HS-5 (cell line): ENCODE data around the gene DDX10.

Experiments
- DNase-seq: peaks from one replicate; pipeline ENCODE4 v3.0.0-alpha.2; 2012; ENCODE audit warnings: low read depth

The DDX10 gene

DNA sequence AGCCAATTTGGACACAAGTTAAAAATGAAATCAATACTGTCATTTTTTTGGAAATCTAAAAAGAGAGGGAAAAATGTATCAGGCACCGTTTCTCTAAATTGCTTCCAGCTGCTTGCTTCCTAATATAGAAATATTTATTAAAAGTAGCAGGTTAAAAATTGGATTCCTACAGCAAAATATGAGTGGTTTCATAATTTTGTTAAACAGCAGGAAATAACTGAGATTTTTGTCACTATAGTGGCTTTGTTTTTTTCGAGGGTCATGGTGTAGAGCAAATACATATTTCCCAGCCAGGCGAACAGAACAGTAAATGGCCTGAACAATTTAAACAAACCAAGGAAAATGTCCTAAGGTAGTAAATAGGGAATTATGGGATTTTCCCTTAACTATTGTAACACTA lies 159.7 kb downstream of the DDX10 start:
- DNase-seq, result no peak

GRCh38 chr11:108825381-108825780 lies 160.5 kb downstream of the DDX10 start:
- peak; percentile 2 for DNase-seq

GRCh38 chr11:108826136-108826535 lies 161.3 kb downstream of the DDX10 start:
- no peak for DNase-seq

DNA sequence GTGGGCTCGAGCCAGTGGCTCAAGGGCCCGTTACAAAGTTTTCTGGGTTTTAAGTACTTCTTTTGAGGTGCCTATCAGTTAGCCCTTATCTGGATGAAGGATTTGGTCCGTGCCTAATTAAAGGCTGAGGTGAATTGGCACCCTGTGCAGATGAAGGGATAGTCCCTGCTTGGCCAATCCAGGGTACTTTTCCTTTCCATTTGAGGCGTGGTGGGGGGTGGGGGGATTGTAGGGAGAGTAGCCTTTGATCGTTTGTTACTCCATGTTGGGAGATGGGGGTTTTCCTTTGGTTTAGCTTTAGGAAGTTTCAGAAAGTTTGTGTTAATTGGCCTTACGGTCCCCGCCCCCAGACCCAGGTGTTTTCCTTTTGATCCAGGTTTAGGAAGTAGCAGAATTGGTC lies 170.8 kb downstream of the DDX10 start:
- DNase-seq, result no peak

GRCh38 chr11:108836541-108836940 lies 171.7 kb downstream of the DDX10 start:
- no peak for DNase-seq

GRCh38 chr11:108838102-108838791 lies 173.4 kb downstream of the DDX10 start:
- DNase-seq, result no peak

DNA sequence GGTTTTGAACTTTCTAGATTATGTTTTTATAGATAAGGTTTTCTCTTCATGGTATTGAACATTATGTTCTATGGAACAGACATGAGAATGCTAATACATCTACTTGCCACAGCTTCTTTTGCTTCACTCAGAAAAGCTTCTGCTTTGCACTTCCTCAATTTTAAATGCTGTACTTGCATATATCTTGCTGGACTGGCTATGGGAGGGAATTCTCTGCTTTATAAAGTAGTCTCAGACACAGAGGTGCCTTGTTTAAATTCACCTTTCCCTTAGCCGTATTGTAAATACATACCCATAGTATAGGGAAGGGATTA lies 173.9 kb downstream of the DDX10 start:
- DNase-seq, result no peak

GRCh38 chr11:108846009-108846408 lies 181.1 kb downstream of the DDX10 start:
- no peak for DNase-seq

- no peak for DNase-seq
These were observed 182.6 kb downstream of the DDX10 start for GRCh38 chr11:108847298-108847990.

- no peak for DNase-seq
These were observed 186.9 kb downstream of the DDX10 start for GRCh38 chr11:108851781-108852180.

- no peak for DNase-seq
These were observed 187.8 kb downstream of the DDX10 start for GRCh38 chr11:108852701-108853100.

DNA sequence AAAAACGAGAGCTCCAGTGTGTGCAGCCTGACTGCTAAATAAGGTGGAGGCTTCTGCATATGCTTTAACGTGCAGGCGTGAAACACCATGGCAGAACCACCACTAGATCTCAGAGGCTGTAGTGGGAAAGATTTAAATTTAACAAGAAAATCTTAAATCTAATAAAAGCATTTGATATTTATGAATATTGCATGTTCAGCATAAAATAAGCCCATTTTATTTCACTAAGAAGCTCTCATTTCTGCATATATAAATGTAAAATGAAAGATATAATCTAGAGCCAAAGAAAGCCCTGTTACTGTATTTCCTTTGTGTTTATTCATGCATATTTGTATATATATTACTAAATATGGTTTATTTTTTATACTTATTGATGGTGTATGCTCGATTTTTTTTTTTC lies 188.3 kb downstream of the DDX10 start:
- no peak for DNase-seq

GRCh38 chr11:108853864-108854263 lies 189.0 kb downstream of the DDX10 start:
- DNase-seq, result no peak

- no peak for DNase-seq
These were observed 189.5 kb downstream of the DDX10 start for GRCh38 chr11:108854346-108854745.

DNA sequence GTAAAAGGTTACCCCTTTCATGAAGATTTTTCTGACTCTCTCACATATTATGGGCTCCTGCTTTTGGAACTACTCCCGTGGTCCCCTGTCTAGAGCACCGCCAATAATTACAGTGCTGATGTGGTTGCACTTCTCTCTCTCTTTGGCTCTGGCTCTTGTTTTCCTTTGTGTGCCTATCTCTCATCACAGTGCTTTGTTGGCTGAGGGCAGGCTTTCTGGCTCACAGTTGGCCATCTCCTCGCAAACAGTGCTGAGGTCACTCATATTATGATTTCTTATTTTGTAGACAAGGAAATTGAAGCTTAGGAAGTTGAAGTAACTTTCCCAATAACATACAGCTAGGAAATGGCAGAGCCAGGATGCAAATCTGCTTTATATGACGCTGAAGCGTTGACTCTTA lies 192.5 kb downstream of the DDX10 start:
- no peak for DNase-seq

DNA sequence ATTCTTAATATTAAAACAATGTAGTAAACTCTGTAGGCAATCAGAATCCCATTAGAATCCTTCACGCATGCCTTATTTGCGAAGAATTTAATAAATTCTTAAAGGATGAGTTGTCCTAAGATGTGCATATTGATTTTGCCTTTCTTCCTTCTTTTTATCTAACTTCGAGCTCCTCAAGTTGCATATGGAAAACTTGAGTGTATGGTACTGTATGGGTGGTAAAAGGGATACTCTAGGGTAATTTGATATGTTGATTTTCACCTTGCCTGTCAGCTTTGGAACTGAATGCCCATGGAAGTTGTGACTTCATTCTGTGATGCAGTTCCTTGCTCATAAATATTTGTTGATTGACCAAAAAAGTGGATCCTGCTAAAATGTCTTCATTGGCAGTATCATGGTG lies 193.8 kb downstream of the DDX10 start:
- DNase-seq, result no peak

DNA sequence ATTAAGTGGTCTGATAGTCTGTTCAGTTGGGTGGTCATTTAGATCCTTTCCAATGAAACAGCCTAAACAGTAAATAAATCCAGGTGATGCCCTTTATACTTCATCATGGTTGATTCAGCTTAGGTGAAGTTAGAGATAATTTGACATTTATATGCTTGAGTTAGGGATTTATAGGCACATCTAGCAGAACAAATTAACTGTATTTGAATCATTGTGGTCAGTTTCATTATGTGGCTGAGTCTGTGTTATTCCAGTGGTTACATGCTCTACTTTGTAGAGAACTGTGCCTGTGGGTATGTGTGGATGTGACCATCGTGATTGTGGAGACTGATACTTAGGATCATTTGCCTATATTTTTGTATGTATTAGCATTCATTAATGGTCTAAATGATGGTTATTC lies 194.6 kb downstream of the DDX10 start:
- no peak for DNase-seq

DNA sequence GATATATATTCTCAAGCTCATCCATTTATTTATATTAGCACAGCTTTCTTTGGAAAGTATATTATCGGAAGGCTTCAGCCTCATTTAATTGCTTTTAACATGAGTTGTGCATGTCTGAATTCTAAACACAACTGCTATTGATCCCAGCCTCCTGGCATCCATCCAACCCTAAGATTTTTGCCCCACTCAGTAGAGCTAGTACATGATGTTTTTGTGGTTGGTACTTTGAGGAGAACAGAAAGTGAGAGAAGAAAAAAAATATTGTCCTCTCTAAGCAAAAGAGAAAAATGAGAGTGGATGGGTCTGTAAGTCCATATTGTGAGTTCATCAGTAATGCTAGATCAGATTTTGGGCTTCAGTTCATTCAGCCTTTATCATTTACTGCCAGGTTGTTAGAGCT lies 198.7 kb downstream of the DDX10 start:
- DNase-seq, result no peak

- no peak for DNase-seq
These were observed 200.5 kb downstream of the DDX10 start for GRCh38 chr11:108865406-108865805.

- no peak for DNase-seq
These were observed 201.9 kb downstream of the DDX10 start for GRCh38 chr11:108866781-108867180.

GRCh38 chr11:108870373-108871020 lies 205.6 kb downstream of the DDX10 start:
- peak; percentile 52 for DNase-seq

DNA sequence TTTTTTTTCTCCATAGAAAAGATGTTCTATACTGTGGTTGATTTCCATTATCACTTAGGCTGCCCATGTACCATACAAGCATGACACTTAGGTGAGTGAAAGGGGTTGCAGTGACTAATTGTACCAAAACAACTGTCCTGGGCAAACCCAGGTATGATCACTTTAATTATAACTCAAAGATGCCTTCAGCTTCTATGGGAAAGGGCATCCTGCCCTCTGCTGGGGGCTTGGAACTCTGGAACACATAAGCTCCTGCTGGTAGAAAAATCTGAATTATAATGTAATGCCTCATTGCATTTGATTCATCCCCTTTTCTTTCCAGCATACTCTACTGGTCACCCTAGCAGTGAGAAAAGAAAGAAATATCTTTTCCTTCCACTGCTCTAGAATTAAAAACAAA lies 206.3 kb downstream of the DDX10 start:
- no peak for DNase-seq

- no peak for DNase-seq
These were observed 207.0 kb downstream of the DDX10 start for GRCh38 chr11:108871867-108872266.
